H1 (cell line): Measurements from ENCODE around the gene FLVCR2. TPM values are rescaled to one million over a fixed set of nuclear protein-coding genes. Genes with fewer than 3 reads are reported as not detected.

Experiments used
- BRCA1 ChIP-seq: IDR thresholded peaks from 2 replicates; pipeline ENCODE4 v1.6.1; 2012; ENCODE audit warnings: low read depth, low read length, improper control_type of control experiment
- CBX5 ChIP-seq: fragments of 300-800, 300-1000 bp; sonication (generic); IDR thresholded peaks from 2 replicates; pipeline ENCODE4 v1.7.1; 2016; ENCODE audit warnings: antibody characterized with exemption, low read length, low read depth
- CBX8 ChIP-seq: fragments of 300-800, 300-1000 bp; sonication (generic); IDR thresholded peaks from 2 replicates; pipeline ENCODE4 v1.7.1; 2016; ENCODE audit warnings: low read depth, low read length, borderline replicate concordance
- GABPA ChIP-seq: IDR thresholded peaks from 2 replicates; pipeline ENCODE4 v1.6.1; 2011; ENCODE audit warnings: mild to moderate bottlenecking, low read length, moderate library complexity, borderline replicate concordance; ENCODE audit not compliant: insufficient read depth
- RNF2 ChIP-seq: fragments of 200-900, 300-1000 bp; sonication (generic); IDR thresholded peaks from 2 replicates; pipeline ENCODE4 v1.7.1; 2016; ENCODE audit warnings: borderline replicate concordance, low read depth, mild to moderate bottlenecking, antibody characterized with exemption, low read length; ENCODE audit not compliant: poor library complexity, severe bottlenecking; ENCODE audit errors: missing control alignments
- polyA plus RNA-seq, 7 experiments: library from polyadenylated mRNA; depleted of rRNA in 3 of 7; stranded (reverse) in 5 of 7; unstranded in 2 of 7; fragments of >200 nt in 5 of 7; fragments of 200-250 nt in 2 of 7; gene quantifications; 1 replicate in 5 of 7; 2 replicates in 1 of 7; 4 replicates in 1 of 7; pipeline versions ENCODE4 v1.2.1 to v1.2.3, GENCODE V29; 2011 to 2013; ENCODE audit warnings: missing spikeins in 2 of 7, mixed read lengths in 2 of 7
- total RNA-seq: library from RNA; stranded (reverse); fragmentation: NEBNext Ultra II Directional; extraction: Animal tissue kit (Norgen Biotek cat#: 25700); gene quantifications from 2 replicates; pipeline ENCODE4 v1.2.1, GENCODE V29; 2021

The FLVCR2 gene
- total and polyA plus RNA-seq, 2 of the 8 experiments (the other 6 are each of a cell fraction or from before 2014, with no cell fraction given), result 7.1 to 8.2 TPM

- TF ChIP-seq CBX5 (no peak), BRCA1 (no peak), CBX8 (no peak), RNF2 (no peak), GABPA (no peak)
Measured at GRCh38 chr14:75578102-75578785, at the start of gene FLVCR2 (continued).
